Keratinocyte (primary cell): Measurements from ENCODE around the gene GRK3. TPM values are rescaled to one million over a fixed set of nuclear protein-coding genes. Genes with fewer than 3 reads are reported as not detected.

ENCODE experiments used
- DNase-seq: peaks from one replicate; pipeline ENCODE4 v3.0.0-alpha.2; 2011; ENCODE audit warnings: low read depth, missing footprints, low spot score
- FAIRE-seq: peaks from 2 replicates; lab custom pipeline; 2011; peaks lifted over from hg19 to GRCh38; lab: Jason Lieb, UNC
- H2AFZ ChIP-seq: 2 replicates; pipeline ENCODE4 v1.6.0; 2012; ENCODE audit warnings: low read length, control low read depth, inconsistent platforms; ENCODE audit not compliant: control insufficient read depth
- H3K27ac ChIP-seq: 2 replicates; pipeline ENCODE4 v1.5.1; 2011; ENCODE audit warnings: low read length; ENCODE audit not compliant: control insufficient read depth, insufficient read depth
- H3K27me3 ChIP-seq: 3 replicates; pipeline ENCODE4 v1.6.0; 2011; ENCODE audit warnings: low read length; ENCODE audit not compliant: control insufficient read depth, insufficient read depth; ENCODE audit errors: extremely low read depth
- H3K36me3 ChIP-seq, 2 experiments: 2 replicates in 1 of 2; 3 replicates in 1 of 2; pipeline ENCODE4 v1.5.1; 2011; ENCODE audit warnings: low read length in 2 of 2, mild to moderate bottlenecking in 1 of 2; ENCODE audit not compliant: control insufficient read depth in 2 of 2, insufficient read depth in 2 of 2; ENCODE audit errors: extremely low read depth in 1 of 2
- H3K4me1 ChIP-seq: 3 replicates; pipeline ENCODE4 v1.5.1; 2011; ENCODE audit warnings: low read length; ENCODE audit not compliant: control insufficient read depth, insufficient read depth; ENCODE audit errors: extremely low read depth
- H3K4me2 ChIP-seq: 3 replicates; pipeline ENCODE4 v1.6.0; 2011; ENCODE audit warnings: low read depth, low read length; ENCODE audit not compliant: control insufficient read depth, insufficient read depth; ENCODE audit errors: extremely low read depth
- H3K4me3 ChIP-seq, 3 experiments: fragments of 200-600 bp in 1 of 3; sonication (generic) in 1 of 3; 2 replicates in 2 of 3; 3 replicates in 1 of 3; pipeline ENCODE4 v1.5.1; 2011 to 2016; ENCODE audit warnings: low read length in 3 of 3, mild to moderate bottlenecking in 3 of 3, control low read depth in 2 of 3, inconsistent platforms in 1 of 3, low read depth in 1 of 3, mixed read lengths in 1 of 3, mixed run types in 1 of 3, moderate library complexity in 1 of 3; ENCODE audit not compliant: control insufficient read depth in 2 of 3, insufficient read depth in 2 of 3; ENCODE audit errors: extremely low read depth in 1 of 3
- H3K79me2 ChIP-seq: 2 replicates; pipeline ENCODE4 v1.6.0; 2012; ENCODE audit warnings: low read length; ENCODE audit not compliant: control insufficient read depth, insufficient read depth
- H3K9ac ChIP-seq: 3 replicates; pipeline ENCODE4 v1.6.0; 2011; ENCODE audit warnings: low read length; ENCODE audit not compliant: control insufficient read depth, insufficient read depth; ENCODE audit errors: extremely low read depth
- H3K9me1 ChIP-seq: 3 replicates; pipeline ENCODE4 v1.6.0; 2011; ENCODE audit warnings: low read length; ENCODE audit not compliant: control insufficient read depth, insufficient read depth; ENCODE audit errors: extremely low read depth
- H3K9me3 ChIP-seq: 2 replicates; pipeline ENCODE4 v1.5.1; 2012; ENCODE audit warnings: low read depth, low read length; ENCODE audit not compliant: control insufficient read depth
- H4K20me1 ChIP-seq: 3 replicates; pipeline ENCODE4 v1.6.0; 2011; ENCODE audit warnings: low read length; ENCODE audit not compliant: control insufficient read depth, insufficient read depth; ENCODE audit errors: extremely low read depth
- EZH2 ChIP-seq: IDR thresholded peaks from one replicate; pipeline ENCODE4 v1.6.1; 2012; ENCODE audit warnings: inconsistent platforms, mild to moderate bottlenecking, low read length, moderate library complexity
- dilution Hi-C: fragments of 300-500 bp; cut with MboI; formaldehyde crosslinking; loops from one replicate; pipeline ENCODE4 v1.7.0; 2020; ENCODE audit warnings: low sequenced_read_pairs; ENCODE audit not compliant: extremely low pct_ligation_motif_present
- polyA plus RNA-seq, 5 experiments: library from polyadenylated mRNA; depleted of rRNA in 3 of 5; stranded (reverse) in 3 of 5; stranded (forward) in 1 of 5; unstranded in 1 of 5; fragments of >200 nt; gene quantifications; 1 replicate in 1 of 5; 2 replicates in 3 of 5; 3 replicates in 1 of 5; pipeline versions ENCODE4 v1.2.1 to v1.2.3, GENCODE V29; 2011 to 2012; ENCODE audit warnings: missing spikeins in 2 of 5, low read depth in 1 of 5, low replicate concordance in 1 of 5
- TF ChIP-seq, protein P1 (sequence below), 3 experiments: IDR thresholded peaks in 1 of 3; conservative IDR thresholded peaks in 1 of 3; optimal IDR thresholded peaks in 1 of 3; 2 replicates in 2 of 3; 3 replicates in 1 of 3; pipeline versions ENCODE3 to v1.5.1; 2011; ENCODE audit warnings: low read length in 3 of 3, mild to moderate bottlenecking in 3 of 3, moderate library complexity in 2 of 3, control low read depth in 1 of 3, inconsistent platforms in 1 of 3; ENCODE audit not compliant: insufficient read depth in 2 of 3; ENCODE audit errors: extremely low read depth in 1 of 3

The GRK3 gene
- polyA plus RNA-seq, 1 donor (not counting 4 experiments of a cell fraction or from before 2014, with no cell fraction given), result 8.1 TPM

DNA sequence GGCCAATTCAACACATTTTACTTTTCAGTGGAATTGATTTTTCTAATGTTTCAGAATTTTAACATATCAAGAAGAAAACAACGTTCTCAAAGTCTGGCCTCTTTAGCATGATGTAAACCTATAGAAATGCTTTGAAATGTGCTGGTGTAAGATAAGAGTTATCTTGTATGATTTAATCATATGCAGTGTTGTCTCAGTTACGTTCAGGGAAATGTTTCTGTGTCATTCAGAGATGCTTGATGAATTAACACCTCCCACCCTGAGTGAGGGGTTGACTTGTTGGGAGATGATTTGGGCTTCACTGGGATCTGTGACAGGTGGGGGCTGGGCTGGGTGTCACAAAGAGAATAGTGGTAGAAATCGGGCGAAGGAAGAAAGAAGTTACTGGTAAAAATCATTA is 161.8 kb downstream of the GRK3 start:
- dilution Hi-C loops, result no loop called here
- H3K9me1 ChIP-seq, result no peaks in the 10 kb centered on the region
- no peak overlapping the region for H2AFZ ChIP-seq
- no peak for TF ChIP-seq EZH2
- TF ChIP-seq, protein P1, sequence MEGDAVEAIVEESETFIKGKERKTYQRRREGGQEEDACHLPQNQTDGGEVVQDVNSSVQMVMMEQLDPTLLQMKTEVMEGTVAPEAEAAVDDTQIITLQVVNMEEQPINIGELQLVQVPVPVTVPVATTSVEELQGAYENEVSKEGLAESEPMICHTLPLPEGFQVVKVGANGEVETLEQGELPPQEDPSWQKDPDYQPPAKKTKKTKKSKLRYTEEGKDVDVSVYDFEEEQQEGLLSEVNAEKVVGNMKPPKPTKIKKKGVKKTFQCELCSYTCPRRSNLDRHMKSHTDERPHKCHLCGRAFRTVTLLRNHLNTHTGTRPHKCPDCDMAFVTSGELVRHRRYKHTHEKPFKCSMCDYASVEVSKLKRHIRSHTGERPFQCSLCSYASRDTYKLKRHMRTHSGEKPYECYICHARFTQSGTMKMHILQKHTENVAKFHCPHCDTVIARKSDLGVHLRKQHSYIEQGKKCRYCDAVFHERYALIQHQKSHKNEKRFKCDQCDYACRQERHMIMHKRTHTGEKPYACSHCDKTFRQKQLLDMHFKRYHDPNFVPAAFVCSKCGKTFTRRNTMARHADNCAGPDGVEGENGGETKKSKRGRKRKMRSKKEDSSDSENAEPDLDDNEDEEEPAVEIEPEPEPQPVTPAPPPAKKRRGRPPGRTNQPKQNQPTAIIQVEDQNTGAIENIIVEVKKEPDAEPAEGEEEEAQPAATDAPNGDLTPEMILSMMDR (optimal IDR thresholded peaks at IDR 0.05 in 1 of 3, IDR thresholded peaks at IDR 0.05 in 1 of 3, conservative IDR thresholded peaks at IDR 0.05 in 1 of 3; ENCODE audit: extremely low read depth in 1 of 3, insufficient read depth in 2 of 3, low read length in 3 of 3), result no peak
- H3K79me2 ChIP-seq, result no peaks in the 10 kb centered on the region
- no peaks in the 10 kb centered on the region for H4K20me1 ChIP-seq
- H3K4me1 ChIP-seq, result no peaks in the 10 kb centered on the region
- FAIRE-seq (no peak), DNase-seq (no peak)
- no peaks in the 10 kb centered on the region for H3K36me3 ChIP-seq
- H3K4me2 ChIP-seq, result no peak overlapping the region
- H3K9me3 ChIP-seq, result no peaks in the 10 kb centered on the region
- H3K9ac ChIP-seq, result no peak overlapping the region
- no peak overlapping the region for H3K4me3 ChIP-seq
- H3K27ac ChIP-seq, result no peak overlapping the region
- H3K27me3 ChIP-seq, result no peaks in the 10 kb centered on the region

DNA sequence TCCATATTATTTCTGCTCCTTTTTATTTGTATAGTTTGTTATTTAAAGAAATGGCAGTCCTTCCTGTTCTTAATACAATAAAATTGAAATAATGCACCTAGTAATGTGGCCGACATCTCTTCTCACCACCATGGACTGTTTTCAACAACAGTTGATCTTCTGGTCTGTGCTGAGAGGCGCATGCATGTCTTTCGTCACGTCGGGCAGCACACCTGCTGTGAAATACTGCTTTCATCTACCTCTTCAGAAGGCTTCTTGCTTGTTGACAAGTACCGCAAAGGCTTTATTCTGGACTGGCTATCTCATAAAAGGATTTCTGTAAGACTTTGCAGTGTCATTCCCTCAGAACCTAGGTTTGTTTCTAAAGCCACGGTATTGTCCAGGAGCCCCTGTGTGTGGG is 163.6 kb downstream of the GRK3 start:
- Histone ChIP-seq H4K20me1 (no peaks in the 10 kb centered on the region), H3K27me3 (no peaks in the 10 kb centered on the region), H3K9ac (no peak overlapping the region), H3K9me3 (no peaks in the 10 kb centered on the region), H3K79me2 (no peaks in the 10 kb centered on the region), H3K4me1 (no peaks in the 10 kb centered on the region), H3K4me3 (no peak overlapping the region), H3K36me3 (no peaks in the 10 kb centered on the region), H3K9me1 (no peaks in the 10 kb centered on the region), H2AFZ (no peak overlapping the region), H3K4me2 (no peak overlapping the region), H3K27ac (no peak overlapping the region)
- no peak for FAIRE-seq
- dilution Hi-C loops, result no loop called here
- TF ChIP-seq EZH2, result no peak
- TF ChIP-seq, protein P1 (optimal IDR thresholded peaks at IDR 0.05 in 1 of 3, IDR thresholded peaks at IDR 0.05 in 1 of 3, conservative IDR thresholded peaks at IDR 0.05 in 1 of 3; ENCODE audit: extremely low read depth in 1 of 3, insufficient read depth in 2 of 3, low read length in 3 of 3), result no peak
- no peak for DNase-seq
